Measurements from ENCODE around the gene HNRNPH2. TPM values are rescaled to one million over a fixed set of nuclear protein-coding genes. Genes with fewer than 3 reads are reported as not detected.

HNRNPH2 gene
- total and polyA plus RNA-seq, 9 of the 15 experiments (the other 6 are each of a cell fraction or from before 2014, with no cell fraction given) = 40.0 to 130 (median 60.3) TPM

GRCh38 chrX:101397779-101398178 lies 10.2 kb upstream of the HNRNPH2 start:
- H3K27ac ChIP-seq (ENCODE audit: extremely low read depth, low read depth, low read length) = peak overlapping the region; percentile 38; the same call in 2 of the 3 replicates
- no peak overlapping the region for H2AFZ ChIP-seq (ENCODE audit: low read depth, low read length)
- peak in 1 of 4 experiments; percentile 36 for DNase-seq (ENCODE audit: extremely low read depth in 1 of 4, low spot score in 3 of 4)
- 10% methylated on average over 4 of the region's 4 CpGs for WGBS (ENCODE audit: insufficient coverage, low coverage, missing lambda C conversion rate)
- TF ChIP-seq ZNF445 (CRISPR knock-in tag; IDR thresholded peaks at IDR 0.05; ENCODE audit: low read depth) = no peak
- TF ChIP-seq TARDBP (IDR thresholded peaks at IDR 0.05) = no peak
- TF ChIP-seq ZNF644 (tag; IDR thresholded peaks at IDR 0.05; ENCODE audit: low read depth) = no peak
- TF ChIP-seq RAD21 (CRISPR knock-in tag; conservative IDR thresholded peaks at IDR 0.05 in 1 of 2, IDR thresholded peaks at IDR 0.05 in 1 of 2) = no peak
- peak; percentile 88 for TF ChIP-seq RFX1 (IDR thresholded peaks at IDR 0.05)
- no peak for TF ChIP-seq POLR2AphosphoS5 (IDR thresholded peaks at IDR 0.05; ENCODE audit: control insufficient read depth, insufficient read depth, low read depth, low read length)
- TF ChIP-seq FIP1L1 (IDR thresholded peaks at IDR 0.05; ENCODE audit: low read depth, low read length, poor library complexity, severe bottlenecking) = no peak
- no peak for TF ChIP-seq RBM17 (IDR thresholded peaks at IDR 0.05; ENCODE audit: borderline replicate concordance, low read depth, low read length)
- FAIRE-seq = no peak
- in situ Hi-C loops (cut with MboI) = no loop called here
- H4K20me1 ChIP-seq (replicated peaks; ENCODE audit: control insufficient read depth, insufficient read depth, low read length) = peaks cover 5% of the 10 kb centered on the region; the same call in 1 of the 2 replicates
- peak; percentile 53 for ATAC-seq
- POLR2A ChIA-PET = interaction anchor here (1.1 to 3.4 kb wide), 3 partner anchors 9 to 12 kb away, joined by 3 to 20 read pairs (median 6); partner anchors contain the start of genes GLA and HNRNPH2
- intact Hi-C loops (cut with micrococcal nuclease) = no loop called here
- H3K27me3 ChIP-seq (ENCODE audit: control insufficient read depth in 2 of 2, insufficient read depth in 2 of 2, low read length in 2 of 2) = no peaks in the 10 kb centered on the region
- no TSS peak for BruUV-seq (replicated peaks)
- H3K79me2 ChIP-seq (ENCODE audit: control insufficient read depth, insufficient read depth, low read length) = peaks cover 13% of the 10 kb centered on the region
- no peak overlapping the region for H3K4me2 ChIP-seq (ENCODE audit: insufficient read depth, low read length)
- H3K36me3 ChIP-seq (ENCODE audit: control insufficient read depth, insufficient read depth, low read length) = peaks cover 69% of the 10 kb centered on the region
- H3K4me1 ChIP-seq (replicated peaks in 1 of 2; ENCODE audit: control insufficient read depth in 2 of 2, insufficient read depth in 2 of 2, low read length in 2 of 2) = peaks cover 0 to 7% of the 10 kb centered on the region in 2 experiments; a peak in 3 of 5 replicates
- no peak overlapping the region for H3K4me3 ChIP-seq
- CTCF ChIA-PET (ENCODE audit: low intra/inter-chr PET ratio) = no interaction called here
- H3K9ac ChIP-seq (ENCODE audit: insufficient read depth in 1 of 2, low read depth in 2 of 2, low read length in 2 of 2) = no peak overlapping the region
- no peaks in the 10 kb centered on the region for H3K9me3 ChIP-seq (replicated peaks; ENCODE audit: control insufficient read depth, insufficient read depth, low read depth, low read length)
- no peaks in the 10 kb centered on the region for H3K9me1 ChIP-seq (ENCODE audit: control insufficient read depth, insufficient read depth, low read length)

Data from K562 (cell line).